Bronchial epithelial cell (primary cell): ENCODE measurements around the gene COA7. TPM values are rescaled to one million over a fixed set of nuclear protein-coding genes. Genes with fewer than 3 reads are reported as not detected.

Source experiments
- DNase-seq: peaks from one replicate; pipeline ENCODE4 v3.0.0-alpha.2; 2010; ENCODE audit warnings: low read depth
- FAIRE-seq: peaks from 2 replicates; lab custom pipeline; 2011; peaks lifted over from hg19 to GRCh38; lab: Jason Lieb, UNC
- H3K27me3 ChIP-seq: 2 replicates; pipeline ENCODE4 v1.5.1; 2011; ENCODE audit warnings: low read length; ENCODE audit not compliant: control insufficient read depth, insufficient read depth
- H3K36me3 ChIP-seq: 2 replicates; pipeline ENCODE4 v1.5.1; 2011; ENCODE audit warnings: low read length; ENCODE audit not compliant: control insufficient read depth, insufficient read depth
- H3K4me3 ChIP-seq: 2 replicates; pipeline ENCODE4 v1.5.1; 2011; ENCODE audit warnings: mild to moderate bottlenecking, low read depth, low read length, control low read depth
- CTCF ChIP-seq: IDR thresholded peaks from 2 replicates; pipeline ENCODE4 v1.5.1; 2011; ENCODE audit warnings: mild to moderate bottlenecking, moderate library complexity, low read length, control low read depth, inconsistent platforms; ENCODE audit not compliant: insufficient read depth, severe bottlenecking
- total RNA-seq: library from RNA; depleted of rRNA; stranded (reverse); fragments of >200 nt; gene quantifications from 2 replicates; pipeline ENCODE4 v1.2.1, GENCODE V29; 2014

COA7 gene
- total RNA-seq, 1 donor from 2014 or later = 15.5 TPM

GRCh38 chr1:52635321-52636089 is 62.6 kb downstream of the COA7 start:
- H3K27me3 ChIP-seq = no peaks in the 10 kb centered on the region
- no peak for TF ChIP-seq CTCF
- DNase-seq (peak; percentile 33), FAIRE-seq (no peak)
- no peak overlapping the region for H3K4me3 ChIP-seq
- no peaks in the 10 kb centered on the region for H3K36me3 ChIP-seq

Other genes starting within 250 kb of the COA7 start
- 17.6 and 18.6 TPM in 2 replicates for gene TUT4, start 145.3 kb downstream of the COA7 start, total RNA-seq
- 1.1 and 1.7 TPM in 2 replicates for gene GPX7, start 96.0 kb downstream of the COA7 start, total RNA-seq
- not detected in 2 replicates for gene SHISAL2A, start 65.2 kb downstream of the COA7 start, total RNA-seq
- gene ZYG11B, start 28.1 kb upstream of the COA7 start, total RNA-seq = 18.2 and 19.5 TPM in 2 replicates
- under 0.01 and 0.13 TPM in 2 replicates for gene ZYG11A, start 144.4 kb upstream of the COA7 start, total RNA-seq
- gene ECHDC2, start 223.4 kb upstream of the COA7 start, total RNA-seq = 29.2 and 49.3 TPM in 2 replicates
- 65.8 and 82.7 TPM in 2 replicates for gene SCP2, start 228.9 kb upstream of the COA7 start, total RNA-seq